CD4-positive, alpha-beta T cell treated with Interferon gamma for 1 hour (primary cell): Measurements from ENCODE around the gene CNFN.

Experiments
- DNase-seq: peaks from one replicate; pipeline ENCODE4 v3.0.0-alpha.2; 2020

The CNFN gene

GRCh38 chr19:42389899-42390298, at the start of gene CNFN:
CNFN (minus strand) TSS chr19:42390297; CDS start chr19:42389037, 1,260 bp downstream.
- DNase-seq = no peak

- DNase-seq = no peak
Measured at GRCh38 chr19:42436006-42436405, 45.9 kb upstream of the CNFN start.

- no peak for DNase-seq
Measured at GRCh38 chr19:42435316-42435715, 45.2 kb upstream of the CNFN start.

- peak; percentile 64 for DNase-seq
Measured at GRCh38 chr19:42433503-42434260, 43.6 kb upstream of the CNFN start.

- DNase-seq = no peak
Measured at GRCh38 chr19:42431486-42431885, 41.4 kb upstream of the CNFN start.

GRCh38 chr19:42428676-42429075, 38.6 kb upstream of the CNFN start:
- DNase-seq = no peak

GRCh38 chr19:42427313-42427712, 37.2 kb upstream of the CNFN start, which contains the start of gene LIPE:
LIPE (minus strand) TSS chr19:42427388; CDS start chr19:42427149, 239 bp downstream.
- DNase-seq = no peak

- no peak for DNase-seq
Measured at GRCh38 chr19:42426643-42427042, 36.5 kb upstream of the CNFN start.

GRCh38 chr19:42424712-42425131, 34.6 kb upstream of the CNFN start:
- no peak for DNase-seq

GRCh38 chr19:42424345-42424707, 34.2 kb upstream of the CNFN start:
- DNase-seq = no peak

GRCh38 chr19:42423462-42424344, 33.6 kb upstream of the CNFN start:
- DNase-seq = peak; percentile 92

- DNase-seq = peak; percentile 42
Measured at GRCh38 chr19:42422901-42423461, 32.9 kb upstream of the CNFN start.

GRCh38 chr19:42422092-42422900, 32.2 kb upstream of the CNFN start:
- peak; percentile 4 for DNase-seq

- no peak for DNase-seq
Measured at GRCh38 chr19:42421591-42422031, 31.5 kb upstream of the CNFN start.

GRCh38 chr19:42421101-42421500, 31.0 kb upstream of the CNFN start:
- no peak for DNase-seq

- peak; percentile 72 for DNase-seq
Measured at GRCh38 chr19:42420055-42420544, 30.0 kb upstream of the CNFN start.

- no peak for DNase-seq
Measured at GRCh38 chr19:42419309-42419708, 29.2 kb upstream of the CNFN start.

GRCh38 chr19:42412661-42413076, 22.6 kb upstream of the CNFN start:
- no peak for DNase-seq

GRCh38 chr19:42412227-42412626, 22.1 kb upstream of the CNFN start:
- DNase-seq = no peak

GRCh38 chr19:42411581-42412178, 21.6 kb upstream of the CNFN start:
- no peak for DNase-seq

GRCh38 chr19:42410371-42410770, 20.3 kb upstream of the CNFN start:
- no peak for DNase-seq

- DNase-seq = no peak
Measured at GRCh38 chr19:42409477-42409876, 19.4 kb upstream of the CNFN start.
